HPDE6-E6E7 (cell line): ENCODE measurements around the gene CNGA1.

Source experiments
- DNase-seq: peaks from one replicate; pipeline ENCODE4 v3.0.0; 2011; ENCODE audit warnings: missing footprints; ENCODE audit errors: extremely low spot score

Gene CNGA1

DNA sequence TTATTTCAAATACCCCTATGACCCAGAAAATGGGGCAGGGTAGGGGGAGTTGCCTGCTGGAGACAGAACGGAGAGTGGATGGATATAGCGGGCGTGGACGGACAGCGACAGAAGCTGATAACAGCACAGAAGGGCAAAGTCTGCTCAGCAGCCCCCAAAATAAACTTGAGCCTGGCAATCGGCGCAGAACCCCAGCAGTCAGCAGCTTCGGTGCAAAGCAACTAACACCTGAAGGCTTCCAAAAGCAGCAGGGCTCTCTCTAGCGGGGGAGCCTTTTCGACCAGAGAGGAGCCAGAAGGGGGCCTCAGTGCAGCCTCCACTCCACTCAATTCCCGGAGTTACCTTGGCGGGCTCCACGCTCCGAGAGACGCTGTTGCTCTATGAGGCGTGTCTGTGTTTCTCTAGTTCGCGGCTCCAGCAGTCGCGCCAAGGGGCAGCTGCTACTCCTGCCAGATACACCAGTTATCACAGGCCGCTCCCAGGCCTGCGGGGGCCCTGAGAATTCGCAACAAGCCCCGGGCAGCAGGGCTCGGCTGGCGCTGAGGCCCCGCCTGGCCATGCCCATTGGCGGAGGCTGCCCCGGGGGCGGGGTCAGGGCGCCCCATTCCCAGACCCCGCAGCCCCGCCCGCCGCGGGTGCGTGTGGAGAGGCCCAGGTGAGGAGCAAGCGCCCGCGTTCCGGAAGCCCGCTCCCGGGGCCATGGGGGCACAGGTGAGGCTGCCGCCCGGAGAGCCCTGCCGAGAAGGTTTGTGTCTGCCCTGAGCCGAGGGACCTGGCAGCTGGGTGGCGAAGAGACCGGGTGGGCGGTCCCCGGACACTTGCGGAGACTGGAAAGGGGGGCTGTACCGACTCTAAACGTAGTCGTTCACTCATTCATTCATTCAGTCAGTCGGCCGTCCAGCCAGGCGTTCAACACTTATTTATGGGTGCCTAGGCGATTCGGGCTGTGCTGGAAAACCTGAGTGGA lies at the start of gene CNGA1, which contains the start of gene NIPAL1:
TSS of gene CNGA1 (minus strand) at position 541 of the 967 bp plus-strand sequence. CDS start 63,992 bp downstream, outside the sequence.
TSS of gene NIPAL1 (plus strand) at position 632 of the 967 bp plus-strand sequence. CDS start at position 700, 68 bp downstream.
- DNase-seq = peak; percentile 90

DNA sequence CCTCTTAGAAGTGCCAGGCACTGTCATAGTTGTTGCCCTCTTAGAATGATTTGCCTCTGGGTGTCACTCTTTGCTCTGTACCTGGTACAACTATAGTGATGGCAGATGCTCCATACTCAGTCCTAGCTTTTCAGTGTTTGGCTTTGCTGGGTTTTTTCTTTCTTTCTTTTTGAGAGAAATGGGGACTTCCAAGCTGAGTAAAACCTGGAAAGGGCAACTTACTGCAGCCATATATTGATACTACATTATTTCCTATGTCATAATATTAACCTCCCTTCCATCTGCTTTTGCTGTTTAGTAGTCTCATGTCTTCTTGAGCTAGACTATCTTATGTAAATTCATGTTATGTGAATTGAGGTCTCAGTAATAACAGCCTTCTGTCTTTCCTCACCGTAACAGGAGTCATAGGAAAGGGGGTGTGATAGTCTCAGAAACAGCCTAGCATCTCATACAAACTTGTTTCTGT lies 49.1 kb upstream of the CNGA1 start:
- DNase-seq = no peak

- no peak for DNase-seq
Measured at GRCh38 chr4:48064349-48064748, 47.9 kb upstream of the CNGA1 start.

- no peak for DNase-seq
Measured at GRCh38 chr4:48058617-48059530, 42.4 kb upstream of the CNGA1 start.

DNA sequence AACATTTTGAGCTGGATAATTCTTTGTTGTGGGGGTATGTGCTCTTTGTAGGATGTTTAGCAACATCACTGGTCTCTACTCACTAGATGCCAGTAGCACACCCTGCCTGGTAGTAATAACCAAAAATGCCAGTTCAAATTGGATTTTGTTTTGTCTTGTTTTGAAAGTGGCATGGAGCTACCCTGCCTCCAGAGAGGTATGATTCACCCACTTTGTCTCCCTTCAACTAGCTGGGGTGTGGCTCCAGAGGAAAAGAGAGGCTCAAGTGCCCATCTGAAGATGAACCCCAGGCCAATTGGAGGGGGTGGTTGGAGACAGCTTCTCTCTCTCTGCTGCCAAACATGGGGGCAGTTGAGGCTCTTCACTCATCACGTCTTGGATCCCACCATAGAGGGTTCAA lies 34.6 kb upstream of the CNGA1 start:
- peak; percentile 14 for DNase-seq

DNA sequence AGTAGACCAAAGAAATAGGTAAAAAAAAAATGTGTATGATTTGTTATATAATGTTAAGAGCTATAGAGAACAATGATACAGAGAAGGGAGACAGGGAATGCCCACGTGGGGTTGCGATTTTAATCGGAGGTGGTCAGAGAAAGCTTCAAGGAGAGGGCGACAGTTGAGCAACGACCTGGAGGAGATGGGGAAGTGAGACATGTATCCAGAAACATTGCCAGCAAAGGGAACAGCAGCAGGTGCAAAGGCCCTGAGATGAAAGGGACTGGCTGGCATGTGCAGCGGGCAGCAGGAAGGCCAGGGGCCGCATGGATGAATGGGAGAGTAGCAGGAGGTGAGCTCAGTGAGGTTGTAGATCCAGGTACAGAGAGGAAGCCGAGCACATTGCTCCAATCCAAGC lies 33.0 kb upstream of the CNGA1 start:
- DNase-seq = no peak

DNA sequence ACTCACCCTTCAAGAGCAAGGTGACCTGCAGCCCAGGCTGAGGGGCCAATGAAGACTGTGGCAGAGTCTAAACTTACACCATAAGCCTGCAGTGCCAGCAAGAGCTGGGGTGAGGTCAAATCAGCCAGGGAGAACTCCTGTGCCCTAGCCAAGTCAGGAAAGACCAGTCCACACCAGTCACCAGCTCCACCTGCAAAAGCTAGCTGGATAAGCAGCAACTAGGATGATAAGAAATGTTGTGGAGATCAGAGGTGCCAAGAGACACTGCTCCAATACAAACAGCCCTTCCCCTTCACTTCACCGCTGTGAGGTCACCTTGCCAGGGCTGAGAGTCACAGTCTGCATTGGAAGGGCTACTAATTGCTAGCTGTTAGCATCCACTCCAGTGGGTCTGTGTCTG lies 31.4 kb upstream of the CNGA1 start:
- no peak for DNase-seq

GRCh38 chr4:48047421-48047844 lies 31.0 kb upstream of the CNGA1 start:
- DNase-seq = no peak

DNA sequence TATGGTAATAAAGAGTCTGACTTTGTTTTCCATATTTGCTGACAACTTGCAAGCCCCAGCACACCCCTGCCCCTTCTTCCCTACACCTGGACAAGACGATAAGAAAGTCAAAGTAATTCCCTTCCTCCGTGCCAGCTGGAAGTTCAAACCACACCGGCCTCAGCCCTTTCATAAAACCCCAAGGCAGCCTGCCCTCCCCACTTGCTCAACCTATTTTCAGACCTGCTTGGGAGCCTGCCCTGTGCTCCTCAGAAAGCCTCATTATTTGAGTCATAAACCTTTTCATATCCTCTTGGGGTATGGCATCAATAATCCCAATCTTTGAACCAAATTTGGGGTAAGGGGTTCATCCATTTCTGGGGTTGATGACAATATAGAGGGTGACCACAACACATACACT lies 29.6 kb upstream of the CNGA1 start:
- no peak for DNase-seq

DNA sequence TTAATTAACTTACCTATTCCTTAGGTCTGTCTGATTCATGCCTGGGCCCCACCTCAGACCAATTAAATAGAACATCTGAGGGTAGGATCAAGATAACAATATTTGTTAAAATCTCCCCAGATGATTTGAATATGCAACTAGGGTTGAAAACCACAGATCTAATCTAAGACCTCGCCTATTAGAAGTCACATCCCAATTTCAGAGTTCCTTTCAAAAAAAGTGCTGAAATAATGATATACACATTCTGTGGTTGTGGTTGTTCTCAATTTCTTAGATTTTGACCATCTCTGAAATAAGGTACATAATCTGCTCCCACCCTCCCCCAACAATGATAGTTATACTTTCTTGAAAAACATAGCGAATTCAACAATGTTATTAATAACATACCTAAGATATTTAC lies 27.8 kb upstream of the CNGA1 start:
- DNase-seq = no peak

DNA sequence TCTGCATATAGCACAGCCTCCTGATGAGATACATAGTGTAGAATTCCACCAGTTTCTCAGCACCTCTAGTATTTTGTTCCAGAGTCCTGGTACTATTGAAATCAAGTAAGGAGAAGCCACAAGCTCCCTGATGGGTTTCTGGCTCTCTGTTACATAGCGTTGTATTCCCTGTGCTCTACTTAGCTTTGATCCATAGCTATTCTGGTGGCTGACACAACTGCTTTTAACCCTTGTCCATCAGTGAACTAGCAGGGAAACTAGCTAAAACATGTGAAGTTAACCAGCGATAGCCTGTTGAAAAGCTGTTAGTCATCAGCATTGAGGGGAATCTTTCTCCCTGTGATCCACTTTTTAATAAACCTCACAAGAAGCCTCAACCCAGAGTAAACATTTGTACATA lies 27.0 kb upstream of the CNGA1 start:
- DNase-seq = no peak

GRCh38 chr4:48042979-48043461 lies 26.5 kb upstream of the CNGA1 start:
- DNase-seq = no peak

GRCh38 chr4:48041535-48042137 lies 25.2 kb upstream of the CNGA1 start:
- DNase-seq = no peak

DNA sequence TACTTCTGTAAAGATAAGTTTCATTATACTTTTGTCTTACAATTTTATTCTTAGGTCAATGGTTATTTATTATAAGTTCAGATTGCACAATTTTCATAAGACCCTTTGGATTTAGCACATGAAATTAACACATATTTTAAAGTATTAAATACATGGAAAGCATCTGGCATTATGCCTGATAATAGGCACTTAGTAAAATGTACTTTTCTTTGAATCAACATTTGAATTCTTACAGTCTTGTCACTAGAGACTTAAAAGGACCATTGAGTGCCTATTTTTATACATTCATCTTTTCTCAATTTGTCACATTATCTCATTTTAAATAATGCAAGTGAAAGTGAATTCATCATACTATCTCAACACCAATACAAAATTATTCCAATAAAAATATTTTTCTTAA lies 23.1 kb upstream of the CNGA1 start:
- DNase-seq = no peak

GRCh38 chr4:48038666-48039065 lies 22.2 kb upstream of the CNGA1 start:
- DNase-seq = no peak

DNA sequence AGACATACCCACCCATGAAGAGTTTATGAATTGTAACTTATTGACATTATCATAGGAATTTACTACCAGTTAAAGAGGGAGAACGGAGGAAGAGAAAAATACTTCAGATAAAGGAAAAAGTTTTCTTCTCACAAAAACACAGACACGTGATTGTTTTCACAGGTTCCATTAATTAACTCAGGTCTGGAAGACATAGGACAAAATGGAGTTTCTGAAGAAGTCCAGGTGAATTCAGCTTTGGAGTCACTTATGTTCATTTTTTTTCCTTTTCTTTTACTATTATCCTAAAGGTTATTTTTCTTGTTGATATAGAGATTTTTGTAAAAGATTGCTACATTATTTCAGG lies 20.6 kb upstream of the CNGA1 start:
- no peak for DNase-seq

GRCh38 chr4:48035952-48036351 lies 19.5 kb upstream of the CNGA1 start:
- DNase-seq = no peak

DNA sequence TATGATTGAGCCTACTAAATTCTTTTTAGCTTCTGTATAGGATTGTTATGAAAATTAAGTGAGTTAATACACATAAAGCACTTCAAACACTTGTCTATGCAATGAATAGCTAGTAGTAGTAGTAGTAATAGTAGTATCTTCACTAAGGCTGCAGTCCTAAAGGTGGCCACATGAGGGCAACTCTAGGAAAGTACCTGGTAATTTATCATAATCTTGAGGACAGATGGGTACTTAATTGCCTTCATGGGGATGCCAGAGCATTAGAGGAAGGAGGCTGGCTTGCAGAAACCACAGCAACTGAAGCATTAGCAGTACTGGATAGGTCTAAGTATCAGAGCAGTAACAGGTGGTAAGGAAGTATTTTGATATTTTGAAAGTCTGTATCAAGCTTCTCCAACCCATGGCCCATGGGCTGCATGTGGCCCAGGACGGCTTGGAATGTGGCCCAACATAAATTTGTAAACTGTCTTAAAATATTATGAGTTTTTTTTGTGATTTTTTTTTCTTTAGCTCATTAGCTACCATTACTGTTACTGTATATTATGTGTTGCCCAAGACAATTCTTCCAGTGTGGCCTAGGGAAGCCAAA lies 17.4 kb upstream of the CNGA1 start:
- no peak for DNase-seq

- no peak for DNase-seq
Measured at GRCh38 chr4:48033412-48033811, 16.9 kb upstream of the CNGA1 start.

GRCh38 chr4:48032721-48033120 lies 16.2 kb upstream of the CNGA1 start:
- no peak for DNase-seq

DNA sequence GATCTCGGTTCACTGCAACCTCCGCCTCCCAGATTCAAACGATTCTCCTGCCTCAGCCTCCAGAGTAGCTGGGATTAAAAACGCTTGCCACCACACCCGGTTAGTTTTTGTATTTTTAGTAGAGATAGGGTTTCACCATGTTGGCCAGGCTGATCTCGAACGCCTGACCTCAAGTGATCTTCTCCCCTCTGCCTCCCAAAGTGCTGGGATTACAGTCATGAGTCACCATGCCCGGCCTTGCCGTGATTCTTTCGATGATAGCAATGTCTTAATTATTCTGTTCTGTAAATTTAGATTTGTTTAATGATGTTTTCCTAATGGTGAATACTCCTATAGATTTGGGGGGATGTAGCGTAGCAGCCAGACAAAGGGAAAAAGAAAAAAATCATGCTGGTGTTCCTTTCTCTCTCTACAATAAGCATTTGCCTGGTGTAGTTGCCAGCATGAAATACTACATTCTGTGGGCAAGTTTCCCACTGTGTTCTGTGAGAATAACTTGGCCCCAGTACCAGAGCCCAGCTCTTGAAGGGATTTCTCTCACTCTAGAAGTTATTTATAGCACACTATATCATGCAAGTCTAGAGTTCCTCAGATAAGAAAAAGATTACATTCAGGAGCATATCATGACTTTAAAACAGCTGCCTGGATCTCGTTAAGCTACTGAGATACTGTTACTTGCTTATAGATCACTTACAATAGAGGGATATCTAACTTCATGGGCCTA lies 15.5 kb upstream of the CNGA1 start:
- DNase-seq = no peak
